ENCODE measurements around the gene UBE3D. TPM values are rescaled to one million over a fixed set of nuclear protein-coding genes. Genes with fewer than 3 reads are reported as not detected.

UBE3D gene
- total RNA-seq, 4 donors from 2014 or later: 11.0 to 14.8 (median 12.5) TPM

DNA sequence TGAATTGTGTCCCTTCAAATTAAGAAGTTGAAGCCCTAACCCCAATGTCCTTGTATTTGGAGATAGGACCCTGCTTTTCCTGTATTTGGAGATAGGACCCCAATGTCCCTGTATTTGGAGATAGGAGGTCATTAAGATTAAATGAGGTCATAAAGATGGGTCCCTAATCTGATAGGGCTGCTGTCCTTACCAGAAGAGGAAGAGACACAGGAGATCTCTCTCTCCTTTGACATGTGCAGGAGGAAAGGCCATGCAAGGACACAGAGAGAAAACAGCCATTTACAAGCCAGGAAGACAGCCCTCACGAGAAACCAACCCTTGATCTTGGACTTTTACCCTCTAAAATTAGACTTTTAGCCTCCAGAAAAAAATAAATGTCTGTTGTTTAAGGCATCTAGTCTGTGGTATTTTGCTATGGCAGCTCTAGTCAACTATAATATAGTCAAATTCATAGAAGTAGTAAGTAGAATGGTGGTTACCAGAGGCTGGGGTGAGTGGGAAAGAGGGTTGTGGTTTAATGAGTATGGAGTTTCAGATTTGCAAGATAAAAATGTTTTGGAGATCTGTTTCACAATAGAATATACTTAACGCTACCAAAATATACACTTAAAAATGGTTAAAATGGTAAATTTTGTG lies 59.3 kb downstream of the UBE3D start:
- H3K9me3 ChIP-seq: no peaks in the 10 kb centered on the region
- H3K4me1 ChIP-seq: no peaks in the 10 kb centered on the region
- H3K36me3 ChIP-seq: no peaks in the 10 kb centered on the region
- no peak for DNase-seq
- 82 to 92% methylated on average over 2 of the region's 2 CpGs for WGBS, 2 donors
- H3K27me3 ChIP-seq: no peaks in the 10 kb centered on the region
- no peak overlapping the region for H3K27ac ChIP-seq
- TF ChIP-seq, protein P1, sequence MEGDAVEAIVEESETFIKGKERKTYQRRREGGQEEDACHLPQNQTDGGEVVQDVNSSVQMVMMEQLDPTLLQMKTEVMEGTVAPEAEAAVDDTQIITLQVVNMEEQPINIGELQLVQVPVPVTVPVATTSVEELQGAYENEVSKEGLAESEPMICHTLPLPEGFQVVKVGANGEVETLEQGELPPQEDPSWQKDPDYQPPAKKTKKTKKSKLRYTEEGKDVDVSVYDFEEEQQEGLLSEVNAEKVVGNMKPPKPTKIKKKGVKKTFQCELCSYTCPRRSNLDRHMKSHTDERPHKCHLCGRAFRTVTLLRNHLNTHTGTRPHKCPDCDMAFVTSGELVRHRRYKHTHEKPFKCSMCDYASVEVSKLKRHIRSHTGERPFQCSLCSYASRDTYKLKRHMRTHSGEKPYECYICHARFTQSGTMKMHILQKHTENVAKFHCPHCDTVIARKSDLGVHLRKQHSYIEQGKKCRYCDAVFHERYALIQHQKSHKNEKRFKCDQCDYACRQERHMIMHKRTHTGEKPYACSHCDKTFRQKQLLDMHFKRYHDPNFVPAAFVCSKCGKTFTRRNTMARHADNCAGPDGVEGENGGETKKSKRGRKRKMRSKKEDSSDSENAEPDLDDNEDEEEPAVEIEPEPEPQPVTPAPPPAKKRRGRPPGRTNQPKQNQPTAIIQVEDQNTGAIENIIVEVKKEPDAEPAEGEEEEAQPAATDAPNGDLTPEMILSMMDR (IDR thresholded peaks at IDR 0.05): no peak
- intact Hi-C loops (cut with DNase I): no loop called here
- no peak overlapping the region for H3K4me3 ChIP-seq (replicated peaks in 1 of 3)

DNA sequence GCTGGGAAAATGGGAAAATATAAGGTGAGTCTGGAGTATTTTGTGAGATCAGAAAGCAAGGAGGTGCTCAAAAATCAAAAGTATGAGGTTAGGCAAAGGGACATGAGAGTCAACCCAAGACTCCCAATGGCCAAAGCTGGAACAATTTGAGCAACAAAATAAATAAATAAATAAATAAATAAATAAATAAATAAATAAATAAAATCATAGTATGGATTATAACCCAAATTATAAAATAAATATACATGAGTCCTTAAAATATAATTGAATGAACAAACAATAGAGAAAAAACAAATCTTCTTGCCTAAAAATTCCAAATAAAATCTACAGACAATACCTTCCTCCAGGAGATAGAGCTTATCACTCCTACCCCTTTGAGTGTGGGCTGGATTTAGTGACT lies 69.5 kb downstream of the UBE3D start:
- DNase-seq: no peak
- Histone ChIP-seq H3K27me3 (no peaks in the 10 kb centered on the region), H3K36me3 (no peaks in the 10 kb centered on the region), H3K27ac (no peak overlapping the region), H3K4me3 (replicated peaks in 1 of 3) (no peak overlapping the region), H3K9me3 (no peaks in the 10 kb centered on the region), H3K4me1 (no peaks in the 10 kb centered on the region)
- TF ChIP-seq POLR2A (IDR thresholded peaks at IDR 0.05): no peak
- TF ChIP-seq, protein P1 (IDR thresholded peaks at IDR 0.05): no peak
- intact Hi-C loops (cut with DNase I): no loop called here

DNA sequence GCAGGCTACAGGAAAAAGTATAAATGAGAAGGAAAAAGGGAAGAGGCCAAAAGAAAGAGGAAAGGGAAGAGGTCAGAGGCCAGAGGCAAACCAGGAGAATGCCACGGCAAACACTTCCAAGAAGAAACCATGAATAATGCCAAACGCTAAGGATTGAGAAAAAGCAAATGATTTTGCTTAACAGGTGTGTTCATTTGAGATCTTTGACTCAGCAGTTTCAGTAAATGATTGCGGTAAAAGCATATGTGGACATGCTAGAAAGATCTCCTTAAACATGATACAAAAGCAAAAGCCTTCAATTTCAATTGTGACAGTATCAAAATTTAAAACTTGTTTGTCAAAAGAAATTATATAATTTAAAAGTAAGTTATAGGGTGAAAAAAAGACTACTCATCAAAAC lies 70.6 kb downstream of the UBE3D start:
- H3K36me3 ChIP-seq: no peaks in the 10 kb centered on the region
- no peaks in the 10 kb centered on the region for H3K9me3 ChIP-seq
- no peaks in the 10 kb centered on the region for H3K4me1 ChIP-seq
- no peaks in the 10 kb centered on the region for H3K27me3 ChIP-seq
- TF ChIP-seq, protein P1 (IDR thresholded peaks at IDR 0.05): no peak
- no peak for TF ChIP-seq POLR2A (IDR thresholded peaks at IDR 0.05)
- no peak overlapping the region for H3K27ac ChIP-seq
- no peak overlapping the region for H3K4me3 ChIP-seq (replicated peaks in 1 of 3)
- WGBS, 2 donors: 54 to 73% methylated on average over 3 of the region's 3 CpGs
- intact Hi-C loops (cut with DNase I): no loop called here
- no peak for DNase-seq

DNA sequence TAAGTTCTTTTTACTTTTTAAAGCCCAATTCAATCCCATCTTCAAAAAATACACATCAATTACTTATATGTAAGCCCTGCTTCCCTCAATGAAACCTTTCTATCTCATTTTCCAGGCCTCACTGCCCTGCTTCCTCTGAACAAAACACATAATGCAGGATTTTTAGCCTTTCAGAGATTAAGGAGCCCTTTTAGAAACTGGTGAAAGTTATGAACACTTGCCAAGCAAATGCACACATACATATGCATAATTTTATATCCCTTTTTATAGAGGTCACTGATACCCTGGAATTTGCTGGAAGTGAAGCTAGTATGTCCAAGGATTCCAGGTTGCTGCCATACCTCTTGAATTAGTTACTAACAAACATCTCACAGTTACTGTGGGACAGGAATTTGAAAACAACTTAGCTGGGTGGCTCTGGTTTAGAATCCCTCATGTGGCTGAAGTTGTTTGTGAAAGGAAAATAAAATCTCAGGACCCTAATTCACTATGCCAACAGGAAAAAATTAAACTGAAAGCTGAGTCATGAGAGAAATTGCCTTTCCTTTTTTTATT lies 75.8 kb downstream of the UBE3D start:
- intact Hi-C loops (cut with DNase I): no loop called here
- Histone ChIP-seq H3K9me3 (no peaks in the 10 kb centered on the region), H3K27me3 (no peaks in the 10 kb centered on the region), H3K4me1 (no peaks in the 10 kb centered on the region), H3K36me3 (no peaks in the 10 kb centered on the region), H3K4me3 (replicated peaks in 1 of 3) (no peak overlapping the region), H3K27ac (no peak overlapping the region)
- DNase-seq: no peak
- TF ChIP-seq, protein P1 (IDR thresholded peaks at IDR 0.05): no peak
- no peak for TF ChIP-seq POLR2A (IDR thresholded peaks at IDR 0.05)

DNA sequence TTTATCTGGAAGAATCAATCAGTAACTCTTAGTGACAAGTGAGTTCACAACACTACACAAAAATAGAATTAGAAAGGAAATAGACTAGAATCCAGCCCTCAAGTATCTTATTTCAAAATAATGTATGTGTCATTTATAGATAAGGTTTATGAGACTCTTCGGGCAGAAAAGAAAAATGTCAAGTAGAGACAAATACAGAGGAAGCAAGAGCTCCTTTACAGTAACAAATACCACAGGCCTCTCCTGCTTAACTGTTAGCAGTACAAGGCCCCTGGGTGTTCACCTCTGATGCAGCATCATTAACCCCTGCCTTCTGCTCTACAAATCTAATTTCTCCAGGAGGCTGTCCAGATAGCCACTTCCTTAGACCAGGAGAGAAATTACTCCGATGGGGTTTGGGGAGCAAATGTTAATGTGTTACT lies 76.7 kb downstream of the UBE3D start:
- Histone ChIP-seq H3K27ac (no peak overlapping the region), H3K4me1 (no peaks in the 10 kb centered on the region), H3K4me3 (replicated peaks in 1 of 3) (no peak overlapping the region), H3K36me3 (no peaks in the 10 kb centered on the region), H3K9me3 (no peaks in the 10 kb centered on the region), H3K27me3 (no peaks in the 10 kb centered on the region)
- no peak for DNase-seq
- intact Hi-C loops (cut with DNase I): no loop called here
- TF ChIP-seq, protein P1 (IDR thresholded peaks at IDR 0.05): no peak
- no peak for TF ChIP-seq POLR2A (IDR thresholded peaks at IDR 0.05)
- 73 to 79% methylated on average over 2 of the region's 2 CpGs for WGBS, 2 donors
